Measurements from ENCODE around the gene UBE2E1. TPM values are rescaled to one million over a fixed set of nuclear protein-coding genes. Genes with fewer than 3 reads are reported as not detected.

The UBE2E1 gene
- total and polyA plus RNA-seq, 7 experiments from 2014 or later, result 5.2 to 80.0 (median 65.8) TPM

- no peaks in the 10 kb centered on the region for H3K9me3 ChIP-seq (ENCODE audit: control insufficient read depth in 2 of 3, low read length in 3 of 3)
- H3K27me3 Mint-ChIP-seq, result peaks cover 0 to 10% (median 0%) of the 10 kb centered on the region in 5 donors
- no peaks in the 10 kb centered on the region for H3K9me3 Mint-ChIP-seq
- peaks cover 0 to 11% (median 0%) of the 10 kb centered on the region in 5 donors for H3K36me3 Mint-ChIP-seq
- peaks cover 0 to 4% (median 0%) of the 10 kb centered on the region in 3 experiments for H3K36me3 ChIP-seq (ENCODE audit: control insufficient read depth in 2 of 3, insufficient read depth in 3 of 3, low read length in 3 of 3)
- H3K27me3 ChIP-seq (ENCODE audit: control insufficient read depth in 2 of 2, insufficient read depth in 2 of 2, low read length in 2 of 2), result no peaks in the 10 kb centered on the region
- intact Hi-C loops (cut with micrococcal nuclease), result no loop called here
- ChIA-PET CTCF (interaction anchor here (0.7 kb wide), 1 partner anchor 750 kb away, joined by 3 read pairs; no protein-coding TSS in a partner anchor), POLR2A (interaction anchor here (1.3 to 3.6 kb wide), 2 partner anchors 8 to 9 kb away, joined by 3 to 19 read pairs; partner anchors contain the start of genes NKIRAS1 and RPL15)
- H3K4me3 ChIP-seq (ENCODE audit: low read length), result no peak overlapping the region
- no peaks in the 10 kb centered on the region for H3K4me1 ChIP-seq (ENCODE audit: control insufficient read depth in 2 of 2, insufficient read depth in 2 of 2, low read length in 2 of 2)
- no peak overlapping the region for H3K4me3 Mint-ChIP-seq
- DNase-seq (no peak), ATAC-seq (no peak)
- H3K27ac Mint-ChIP-seq, result peak overlapping the region in 2 of 9 donors; percentile 36 to 47
- H3K27ac ChIP-seq (ENCODE audit: low read depth, low read length), result no peak overlapping the region
- H3K4me1 Mint-ChIP-seq, result no peaks in the 10 kb centered on the region
Observed at GRCh38 chr3:23926246-23926645, 120.5 kb downstream of the UBE2E1 start.

- CTCF ChIA-PET, result no interaction called here
- peak overlapping the region in 1 of 9 donors; percentile 36 for H3K27ac Mint-ChIP-seq
- DNase-seq, result no peak
Observed at GRCh38 chr3:23926736-23927135, 121.0 kb downstream of the UBE2E1 start.

GRCh38 chr3:23928524-23928923 lies 122.8 kb downstream of the UBE2E1 start:
- H3K9me3 Mint-ChIP-seq, result no peaks in the 10 kb centered on the region
- peaks cover 0 to 8% (median 0%) of the 10 kb centered on the region in 5 donors for H3K36me3 Mint-ChIP-seq
- ChIA-PET CTCF (interaction anchor here (0.7 kb wide), 1 partner anchor 11 kb away, joined by 4 read pairs; no protein-coding TSS in a partner anchor), POLR2A (interaction anchor here (0.6 to 3.6 kb wide), 2 partner anchors 11 to 1730 kb away, joined by 3 to 19 read pairs; partner anchors contain the start of genes NKIRAS1 and RPL15)
- Histone ChIP-seq H3K36me3 (ENCODE audit: control insufficient read depth in 2 of 3, insufficient read depth in 3 of 3, low read length in 3 of 3) (peaks cover 0 to 3% (median 0%) of the 10 kb centered on the region in 3 experiments), H3K27me3 (ENCODE audit: control insufficient read depth in 2 of 2, insufficient read depth in 2 of 2, low read length in 2 of 2) (no peaks in the 10 kb centered on the region), H3K27ac (ENCODE audit: low read depth, low read length) (no peak overlapping the region), H3K9me3 (ENCODE audit: control insufficient read depth in 2 of 3, low read length in 3 of 3) (no peaks in the 10 kb centered on the region), H3K4me1 (ENCODE audit: control insufficient read depth in 2 of 2, insufficient read depth in 2 of 2, low read length in 2 of 2) (no peaks in the 10 kb centered on the region), H3K4me3 (ENCODE audit: low read length) (no peak overlapping the region)
- H3K4me1 Mint-ChIP-seq, result no peaks in the 10 kb centered on the region
- intact Hi-C loops (cut with micrococcal nuclease), result no loop called here
- ATAC-seq, result no peak
- no peak overlapping the region for H3K4me3 Mint-ChIP-seq
- H3K27me3 Mint-ChIP-seq, result peaks cover 0 to 20% (median 4%) of the 10 kb centered on the region in 5 donors
- DNase-seq, result no peak
- H3K27ac Mint-ChIP-seq, result no peak overlapping the region

More at GRCh38 chr3:23926736-23927135, 121.0 kb downstream of the UBE2E1 start:
- Mint-ChIP-seq H3K4me3 (no peak overlapping the region), H3K27me3 (peaks cover 0 to 13% (median 0%) of the 10 kb centered on the region in 5 donors), H3K9me3 (no peaks in the 10 kb centered on the region), H3K4me1 (no peaks in the 10 kb centered on the region), H3K36me3 (peaks cover 0 to 8% (median 0%) of the 10 kb centered on the region in 5 donors)
- no peak for ATAC-seq
- Histone ChIP-seq H3K4me1 (ENCODE audit: control insufficient read depth in 2 of 2, insufficient read depth in 2 of 2, low read length in 2 of 2) (no peaks in the 10 kb centered on the region), H3K36me3 (ENCODE audit: control insufficient read depth in 2 of 3, insufficient read depth in 3 of 3, low read length in 3 of 3) (peaks cover 0 to 3% (median 0%) of the 10 kb centered on the region in 3 experiments), H3K4me3 (ENCODE audit: low read length) (no peak overlapping the region), H3K9me3 (ENCODE audit: control insufficient read depth in 2 of 3, low read length in 3 of 3) (no peaks in the 10 kb centered on the region), H3K27ac (ENCODE audit: low read depth, low read length) (no peak overlapping the region), H3K27me3 (ENCODE audit: control insufficient read depth in 2 of 2, insufficient read depth in 2 of 2, low read length in 2 of 2) (no peaks in the 10 kb centered on the region)
- intact Hi-C loops (cut with micrococcal nuclease), result no loop called here
- POLR2A ChIA-PET, result interaction anchor here (3.6 kb wide), 1 partner anchor 9 kb away, joined by 19 read pairs; the partner anchor contains the start of genes NKIRAS1 and RPL15

GRCh38 chr3:23931597-23931996 lies 125.8 kb downstream of the UBE2E1 start:
- no peak for ATAC-seq
- DNase-seq, result no peak
- intact Hi-C loops (cut with micrococcal nuclease), result no loop called here
- Histone ChIP-seq H3K36me3 (ENCODE audit: control insufficient read depth in 2 of 3, insufficient read depth in 3 of 3, low read length in 3 of 3) (no peaks in the 10 kb centered on the region), H3K4me3 (ENCODE audit: low read length) (no peak overlapping the region), H3K4me1 (ENCODE audit: control insufficient read depth in 2 of 2, insufficient read depth in 2 of 2, low read length in 2 of 2) (no peaks in the 10 kb centered on the region), H3K27ac (ENCODE audit: low read depth, low read length) (no peak overlapping the region), H3K27me3 (ENCODE audit: control insufficient read depth in 2 of 2, insufficient read depth in 2 of 2, low read length in 2 of 2) (no peaks in the 10 kb centered on the region), H3K9me3 (ENCODE audit: control insufficient read depth in 2 of 3, low read length in 3 of 3) (no peaks in the 10 kb centered on the region)
- peaks cover 0 to 32% (median 4%) of the 10 kb centered on the region in 5 donors for H3K27me3 Mint-ChIP-seq
- H3K4me1 Mint-ChIP-seq, result no peaks in the 10 kb centered on the region
- POLR2A ChIA-PET, result interaction anchor here (1.3 kb wide), 1 partner anchor 15 kb away, joined by 5 read pairs; the partner anchor contains the start of genes NKIRAS1 and RPL15
- H3K27ac Mint-ChIP-seq, result no peak overlapping the region
- H3K4me3 Mint-ChIP-seq, result no peak overlapping the region
- peaks cover 0 to 5% (median 0%) of the 10 kb centered on the region in 5 donors for H3K36me3 Mint-ChIP-seq
- no peaks in the 10 kb centered on the region for H3K9me3 Mint-ChIP-seq
- CTCF ChIA-PET, result no interaction called here

- Histone ChIP-seq H3K9me3 (ENCODE audit: control insufficient read depth in 2 of 3, low read length in 3 of 3) (no peaks in the 10 kb centered on the region), H3K27ac (ENCODE audit: low read depth, low read length) (no peak overlapping the region), H3K4me3 (ENCODE audit: low read length) (no peak overlapping the region), H3K27me3 (ENCODE audit: control insufficient read depth in 2 of 2, insufficient read depth in 2 of 2, low read length in 2 of 2) (no peaks in the 10 kb centered on the region), H3K4me1 (ENCODE audit: control insufficient read depth in 2 of 2, insufficient read depth in 2 of 2, low read length in 2 of 2) (no peaks in the 10 kb centered on the region), H3K36me3 (ENCODE audit: control insufficient read depth in 2 of 3, insufficient read depth in 3 of 3, low read length in 3 of 3) (no peaks in the 10 kb centered on the region)
- Mint-ChIP-seq H3K36me3 (peaks cover 0 to 3% (median 0%) of the 10 kb centered on the region in 5 donors), H3K9me3 (no peaks in the 10 kb centered on the region), H3K27me3 (peaks cover 0 to 37% (median 4%) of the 10 kb centered on the region in 5 donors), H3K4me3 (no peak overlapping the region), H3K4me1 (no peaks in the 10 kb centered on the region), H3K27ac (no peak overlapping the region)
- DNase-seq (no peak), ATAC-seq (no peak)
- intact Hi-C loops (cut with micrococcal nuclease), result no loop called here
- ChIA-PET POLR2A (interaction anchor here (1.3 kb wide), 1 partner anchor 16 kb away, joined by 5 read pairs; the partner anchor contains the start of genes NKIRAS1 and RPL15), CTCF (no interaction called here)
Observed at GRCh38 chr3:23932571-23932970, 126.8 kb downstream of the UBE2E1 start.

- CTCF ChIA-PET, result no interaction called here
- Mint-ChIP-seq H3K9me3 (peaks cover 0 to 7% (median 0%) of the 10 kb centered on the region in 11 donors), H3K27me3 (peaks cover 0 to 46% (median 4%) of the 10 kb centered on the region in 5 donors), H3K27ac (no peak overlapping the region), H3K36me3 (peaks cover 0 to 8% (median 0%) of the 10 kb centered on the region in 5 donors), H3K4me3 (no peak overlapping the region), H3K4me1 (no peaks in the 10 kb centered on the region)
- no peak overlapping the region for H3K27ac ChIP-seq (ENCODE audit: low read depth, low read length)
- no peaks in the 10 kb centered on the region for H3K27me3 ChIP-seq (ENCODE audit: control insufficient read depth in 2 of 2, insufficient read depth in 2 of 2, low read length in 2 of 2)
- H3K36me3 ChIP-seq (ENCODE audit: control insufficient read depth in 2 of 3, insufficient read depth in 3 of 3, low read length in 3 of 3), result no peaks in the 10 kb centered on the region
- DNase-seq (no peak), ATAC-seq (no peak)
- H3K4me3 ChIP-seq (ENCODE audit: low read length), result no peak overlapping the region
- POLR2A ChIA-PET, result interaction anchor here (1.1 to 1.3 kb wide), 3 partner anchors 8 to 18 kb away, joined by 3 to 6 read pairs (median 5); partner anchors contain the start of genes NKIRAS1 and RPL15
- no peaks in the 10 kb centered on the region for H3K4me1 ChIP-seq (ENCODE audit: control insufficient read depth in 2 of 2, insufficient read depth in 2 of 2, low read length in 2 of 2)
- intact Hi-C loops (cut with micrococcal nuclease), result no loop called here
- no peaks in the 10 kb centered on the region for H3K9me3 ChIP-seq (ENCODE audit: control insufficient read depth in 2 of 3, low read length in 3 of 3)
Observed at GRCh38 chr3:23934253-23934652, 128.5 kb downstream of the UBE2E1 start.

Measured in naive thymus-derived CD4-positive, alpha-beta T cell (primary cell).